NCI-H146 (cell line): ENCODE data around the gene CDC42SE1.
A peak's percentile ranks its signal among the peaks of the same experiment; 100 is the strongest.

Experiments
- DNase-seq: peaks from one replicate; lab custom pipeline; 2025; lab: John Stamatoyannopoulos, UW

Gene CDC42SE1

GRCh38 chr1:151008244-151009205 is 50.9 kb downstream of the CDC42SE1 start, which contains the start of gene PRUNE1:
Gene PRUNE1 (plus strand): TSS chr1:151008449. CDS start chr1:151008633, 184 bp downstream.
- peak; percentile 95 for DNase-seq

DNA sequence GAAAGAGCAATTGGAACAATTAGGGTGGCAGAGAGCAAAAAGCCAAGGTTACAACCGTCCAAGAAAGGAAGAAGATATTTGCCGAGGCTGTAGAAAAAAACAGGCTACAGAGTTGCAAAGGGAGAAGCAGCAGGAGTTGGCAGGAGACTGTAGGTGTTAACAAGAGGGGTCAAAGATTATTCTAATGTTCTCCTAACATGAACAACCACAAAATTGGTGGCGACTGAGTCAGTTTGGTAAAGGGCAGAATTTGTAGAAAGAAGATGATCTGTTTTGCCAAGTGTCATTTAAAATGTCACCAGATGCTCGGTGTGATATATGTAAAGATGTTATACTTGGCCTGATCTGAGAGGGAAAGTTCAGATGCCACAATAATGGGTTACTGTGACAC is 51.6 kb downstream of the CDC42SE1 start:
- no peak for DNase-seq

DNA sequence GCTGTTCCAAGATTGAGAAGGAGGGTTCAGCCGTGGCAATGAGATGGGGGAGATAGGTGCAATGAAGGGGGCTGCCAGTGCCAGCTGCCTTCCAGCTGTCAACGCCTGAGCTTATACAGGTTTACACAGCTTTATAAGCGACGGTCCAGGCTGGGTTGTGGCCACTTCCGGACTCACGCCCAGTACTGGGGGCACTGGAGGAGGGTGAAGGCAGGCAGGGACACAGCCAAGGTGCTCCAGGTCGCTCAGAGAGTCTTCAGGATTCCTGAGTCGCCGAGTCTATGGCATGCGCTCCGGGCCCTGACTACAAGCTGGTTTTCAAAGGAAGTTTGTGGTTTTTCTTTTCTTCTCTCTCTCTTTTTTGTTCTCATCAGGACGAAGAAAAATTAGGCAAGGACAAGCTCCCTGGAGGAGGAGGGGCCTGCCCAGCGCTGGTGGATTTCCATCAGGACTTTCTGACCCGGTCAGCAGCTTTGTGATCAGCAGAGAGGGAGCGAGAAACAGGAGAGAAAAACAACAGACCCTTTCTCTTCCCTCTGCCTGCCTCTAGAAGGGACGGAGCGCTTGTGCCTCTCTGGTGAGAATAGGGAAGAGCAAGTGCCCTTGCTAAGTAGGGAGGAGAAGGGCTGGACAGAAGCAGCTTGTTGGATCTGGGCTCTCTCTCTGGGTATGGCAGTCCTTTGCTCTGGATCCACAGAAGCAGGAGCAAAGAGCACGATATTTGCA is 52.9 kb downstream of the CDC42SE1 start, which contains the start of gene MINDY1:
MINDY1 (minus strand) TSS at position 576 of the 726 bp plus-strand sequence. CDS start 4,285 bp downstream, outside the sequence.
- DNase-seq, result peak; percentile 84

DNA sequence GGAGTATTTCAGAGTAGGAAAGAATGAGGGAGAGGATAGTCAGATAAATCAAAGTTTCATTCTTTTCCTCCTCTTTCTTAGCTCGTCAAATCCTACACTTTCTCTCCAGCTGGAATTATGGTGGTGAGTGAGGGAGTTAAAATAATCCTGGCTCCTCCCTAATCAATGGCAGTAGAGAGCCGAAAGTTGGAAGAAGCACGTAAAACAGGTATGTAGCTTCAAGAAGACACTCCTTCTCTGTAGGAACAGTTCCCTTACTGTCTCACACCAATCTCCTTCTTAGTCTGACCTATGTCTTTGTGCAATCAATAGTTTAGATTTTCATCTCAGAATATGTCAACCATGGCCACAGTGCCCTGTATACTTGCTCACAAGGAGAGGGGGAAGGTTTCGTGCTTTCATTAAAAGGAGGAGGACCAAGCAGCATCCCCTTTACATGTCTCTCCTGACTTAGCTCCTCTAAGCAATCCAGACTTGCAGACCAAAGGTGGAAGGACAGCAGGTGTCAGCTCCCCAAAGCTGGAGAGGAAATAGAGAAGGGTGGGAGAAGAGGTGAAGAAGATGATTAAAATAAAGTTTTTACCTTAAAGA is 53.6 kb downstream of the CDC42SE1 start:
- peak; percentile 27 for DNase-seq

DNA sequence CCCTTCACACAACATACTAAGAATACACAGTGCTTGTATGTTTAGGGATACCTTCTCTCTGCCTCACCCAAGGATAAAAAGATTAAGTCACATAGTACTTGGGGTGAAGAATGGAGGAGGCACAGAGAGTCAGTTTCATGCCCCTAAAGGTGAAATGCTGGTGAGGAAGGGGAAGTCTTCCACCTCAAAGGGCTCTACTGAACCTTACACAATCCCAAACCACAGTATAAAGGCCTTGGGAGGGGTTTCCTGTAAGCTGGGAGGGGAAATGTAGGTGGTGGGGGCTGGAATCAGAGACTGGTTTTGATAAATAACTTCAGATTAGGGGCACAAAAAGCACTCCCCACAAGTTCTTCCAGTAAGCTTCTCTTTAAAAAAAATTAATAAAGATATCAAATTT is 56.2 kb downstream of the CDC42SE1 start:
- DNase-seq, result no peak

- DNase-seq, result no peak
Observed at GRCh38 chr1:151002611-151003010, 56.8 kb downstream of the CDC42SE1 start.

- no peak for DNase-seq
Observed at GRCh38 chr1:151002051-151002450, 57.4 kb downstream of the CDC42SE1 start.

DNA sequence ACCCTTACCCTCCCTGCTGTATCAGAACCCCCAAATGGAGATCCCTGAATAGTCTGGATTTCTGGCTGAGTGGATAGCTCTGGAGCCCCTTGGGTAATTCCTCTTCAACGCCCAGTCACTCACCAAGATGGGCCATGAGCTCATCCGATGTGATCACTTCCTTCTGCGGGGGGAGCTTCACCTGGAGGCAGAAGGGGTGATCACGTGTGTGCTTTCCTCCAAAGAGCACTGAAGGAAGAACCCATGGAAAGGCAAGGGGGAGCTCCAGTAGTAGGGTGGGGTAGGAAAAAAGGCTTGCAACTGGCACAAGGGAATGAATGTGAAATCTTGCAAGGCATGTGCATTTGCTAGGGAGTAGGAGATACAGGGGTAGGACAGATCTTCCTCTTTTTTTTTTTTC is 57.8 kb downstream of the CDC42SE1 start:
- no peak for DNase-seq
